IPS-18c (cell line): ENCODE measurements around the gene FOXF1.

Experiments
- H3K4me3 ChIP-seq: 2 replicates; pipeline ENCODE4 v1.7.0; 2013; ENCODE audit warnings: low read depth, mild to moderate bottlenecking, low read length, moderate library complexity; ENCODE audit not compliant: insufficient read depth
- H3K9me3 ChIP-seq: one replicate; pipeline ENCODE4 v1.6.1; 2013; ENCODE audit warnings: mild to moderate bottlenecking, low read length, moderate library complexity; ENCODE audit not compliant: control insufficient read depth, insufficient read depth

The FOXF1 gene

DNA sequence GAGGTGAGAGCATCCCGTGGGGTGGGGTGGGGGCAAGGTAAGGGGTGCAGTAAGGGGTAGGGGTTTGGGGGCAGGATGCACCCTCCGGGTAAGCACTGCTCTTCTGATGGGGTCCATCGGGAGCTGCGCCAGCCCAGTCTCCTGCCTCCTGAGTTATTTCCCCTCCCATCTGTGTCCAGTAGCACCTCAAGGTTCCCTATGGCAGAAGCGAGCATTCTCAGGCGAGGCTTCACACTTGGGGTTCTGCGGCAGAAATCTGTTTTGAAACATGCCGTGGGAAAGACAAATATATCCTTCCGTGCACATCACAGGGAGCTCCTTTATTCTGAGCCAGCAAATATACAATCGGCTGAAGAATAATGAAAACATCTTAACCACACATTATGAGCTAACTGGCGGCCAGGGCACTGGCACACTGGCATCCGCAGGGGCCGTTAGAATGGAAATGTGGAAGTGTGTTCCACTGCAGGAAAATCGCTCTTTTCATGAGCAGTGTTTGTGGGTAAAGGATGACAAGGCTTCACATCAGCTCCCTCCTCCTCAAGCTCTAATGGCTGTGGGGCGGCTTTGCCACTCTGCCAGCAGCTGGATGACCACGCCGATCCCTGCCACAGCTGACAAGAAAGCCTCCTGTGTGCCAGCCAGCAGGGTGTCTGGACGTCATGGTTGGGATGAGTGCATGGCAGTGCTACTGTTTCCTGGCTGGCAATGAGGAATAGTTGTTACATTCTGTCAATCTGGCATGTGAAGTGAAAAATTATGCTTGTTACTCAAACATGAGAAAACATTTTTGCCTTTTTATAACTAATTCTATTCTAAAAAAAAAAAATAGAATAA lies 24.7 kb downstream of the FOXF1 start:
- no peak overlapping the region for H3K4me3 ChIP-seq
- H3K9me3 ChIP-seq, result no peaks in the 10 kb centered on the region

DNA sequence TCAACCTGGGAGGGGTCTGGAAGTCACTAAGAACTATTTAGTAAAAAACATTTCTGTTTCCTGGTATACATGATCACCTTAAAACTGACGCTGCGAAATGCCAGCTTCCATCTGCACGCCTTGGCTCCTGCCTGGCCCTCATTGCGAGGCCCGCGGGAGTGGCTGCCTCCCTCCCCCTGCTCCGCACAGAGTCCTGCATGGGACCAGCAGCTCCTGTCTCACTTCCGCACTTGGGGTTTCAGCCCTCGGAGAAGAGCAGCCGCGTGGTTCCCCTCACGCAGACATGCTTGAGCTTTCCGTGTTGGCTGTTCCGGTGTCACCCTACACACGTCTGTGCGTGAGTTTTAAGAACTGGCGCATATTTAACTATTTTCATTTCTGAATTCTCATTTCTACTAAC lies 26.3 kb downstream of the FOXF1 start:
- Histone ChIP-seq H3K4me3 (no peak overlapping the region), H3K9me3 (no peaks in the 10 kb centered on the region)

DNA sequence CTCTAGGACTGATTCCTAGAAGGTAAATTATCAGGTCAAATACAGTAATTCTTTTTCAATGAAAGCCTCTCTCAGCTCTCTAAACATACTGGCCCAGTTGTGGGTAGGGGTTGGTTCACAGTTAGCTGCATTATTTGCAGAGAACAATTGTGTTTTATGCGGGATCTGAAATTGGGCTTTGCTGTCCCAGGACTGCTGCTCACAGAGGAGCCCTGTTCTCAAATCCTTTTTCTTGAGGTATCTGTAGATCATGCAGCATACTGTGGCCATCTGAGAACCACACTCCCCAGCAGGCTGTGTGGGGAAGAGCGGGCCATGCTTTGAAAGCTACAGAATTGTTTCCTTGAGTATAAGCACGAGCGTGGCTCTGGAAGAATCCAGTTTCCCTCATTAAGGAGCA lies 27.2 kb downstream of the FOXF1 start:
- Histone ChIP-seq H3K9me3 (no peaks in the 10 kb centered on the region), H3K4me3 (no peak overlapping the region)

DNA sequence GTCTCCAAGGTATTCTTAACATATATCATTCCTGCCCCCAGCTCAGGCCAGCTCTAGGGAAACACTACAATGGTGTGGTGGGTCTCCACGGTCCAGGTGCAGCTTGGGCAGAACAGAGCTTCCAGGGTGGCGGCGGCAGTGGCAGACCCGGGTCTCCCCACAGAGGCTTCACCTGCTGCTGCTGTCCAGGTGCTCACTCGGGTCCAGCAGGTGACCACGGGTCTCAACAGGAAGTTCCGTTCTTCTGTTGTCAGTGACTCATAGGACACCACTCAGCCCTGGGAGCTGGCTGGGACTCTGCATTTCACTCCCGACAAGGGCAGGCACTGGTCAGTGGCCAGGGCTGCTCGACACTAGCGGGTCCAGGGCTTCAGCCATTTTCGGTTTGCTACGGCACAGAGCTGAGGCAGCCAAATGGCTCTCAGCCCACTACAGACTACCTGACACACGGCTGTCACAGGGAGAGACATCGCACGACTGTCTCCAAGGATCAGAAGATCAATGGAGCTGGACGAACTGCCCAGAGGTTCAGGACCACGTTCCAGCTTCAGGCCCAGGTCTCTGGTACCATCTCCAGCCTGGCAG lies 28.0 kb downstream of the FOXF1 start:
- Histone ChIP-seq H3K9me3 (no peaks in the 10 kb centered on the region), H3K4me3 (no peak overlapping the region)

DNA sequence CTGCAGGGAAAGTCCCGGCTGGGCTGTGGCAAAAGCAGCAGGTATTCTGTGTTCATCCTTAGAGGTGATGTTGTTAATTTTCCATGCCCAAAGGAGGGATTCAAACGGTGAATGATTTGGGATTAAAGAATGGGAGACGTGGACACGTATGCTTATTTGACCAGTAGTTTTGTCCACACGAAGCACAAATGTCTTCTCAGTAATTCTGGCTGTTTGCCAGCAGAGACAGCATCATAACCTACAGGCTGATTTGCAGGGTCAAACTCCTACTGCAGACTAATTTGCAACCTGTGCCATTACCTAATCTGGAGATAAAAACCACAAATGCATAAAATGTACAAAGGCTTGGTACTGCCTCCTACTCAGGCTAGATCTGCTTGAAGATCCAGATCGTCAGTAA lies 30.6 kb downstream of the FOXF1 start:
- Histone ChIP-seq H3K4me3 (no peak overlapping the region), H3K9me3 (no peaks in the 10 kb centered on the region)

DNA sequence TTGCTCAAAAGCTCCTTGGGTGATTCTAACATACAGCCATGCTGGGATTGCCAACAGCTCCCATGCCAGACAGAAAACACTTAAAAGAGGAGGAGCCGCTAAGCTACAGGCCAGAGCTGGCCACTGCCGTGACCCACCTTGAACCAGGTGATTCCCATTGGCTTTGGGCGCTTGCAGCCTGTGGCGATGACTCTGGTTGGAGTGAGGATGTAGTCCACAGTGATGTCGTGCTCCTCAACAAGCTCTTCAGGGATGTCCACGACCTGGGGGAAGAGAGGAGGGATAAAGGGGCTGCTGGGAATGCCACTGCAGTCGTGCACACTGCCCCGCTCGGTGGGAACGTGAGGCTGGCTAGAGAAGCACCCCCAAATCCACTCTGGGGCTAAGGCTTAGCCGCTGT lies 31.2 kb downstream of the FOXF1 start:
- Histone ChIP-seq H3K9me3 (no peaks in the 10 kb centered on the region), H3K4me3 (no peak overlapping the region)

DNA sequence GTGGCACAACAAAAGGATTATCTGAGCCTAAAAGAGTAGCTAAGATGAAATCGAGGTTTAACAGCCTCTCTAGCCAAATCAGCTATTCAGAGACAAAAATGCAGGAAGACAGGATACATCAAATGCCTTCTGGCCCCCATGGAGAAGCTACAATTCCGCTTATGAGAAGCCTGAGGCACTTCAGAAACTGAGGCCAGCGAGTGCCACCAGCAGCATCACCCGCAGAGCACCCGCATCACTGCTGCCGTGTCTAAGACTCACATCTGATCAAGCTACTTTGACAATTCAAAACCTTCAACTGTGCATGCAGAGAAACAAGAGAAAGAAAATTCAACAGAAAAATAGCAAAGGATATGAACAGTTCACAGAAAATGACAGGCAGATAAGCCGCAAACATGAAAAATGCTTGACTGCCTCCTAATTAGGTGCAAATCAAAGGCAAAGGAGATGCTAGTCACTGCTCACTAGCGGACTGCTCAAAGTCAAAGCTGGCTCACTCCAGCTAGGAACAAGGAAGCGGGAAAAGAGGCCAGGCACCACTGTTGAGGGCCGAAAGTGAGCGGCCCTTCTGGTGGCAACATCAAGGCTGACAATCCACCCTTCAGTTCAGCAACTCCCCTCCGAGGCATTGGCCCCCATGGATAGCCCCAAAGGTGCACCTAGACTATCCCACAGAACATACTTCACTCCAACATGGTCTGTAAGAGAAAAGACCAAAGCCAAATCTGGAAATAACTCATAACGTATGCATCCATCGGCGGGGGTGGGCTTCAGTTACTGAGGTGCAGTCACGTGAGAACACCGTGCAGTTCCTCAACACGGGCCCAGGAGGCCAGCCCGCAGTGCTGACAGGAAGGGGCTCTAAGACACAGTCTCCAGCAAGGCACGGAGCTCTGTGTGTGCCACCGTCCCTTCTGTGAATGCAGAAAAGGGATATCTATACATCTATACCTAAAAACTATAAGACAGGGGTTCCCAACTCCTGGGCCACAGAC lies 32.7 kb downstream of the FOXF1 start:
- H3K9me3 ChIP-seq, result no peaks in the 10 kb centered on the region
- H3K4me3 ChIP-seq, result no peak overlapping the region

DNA sequence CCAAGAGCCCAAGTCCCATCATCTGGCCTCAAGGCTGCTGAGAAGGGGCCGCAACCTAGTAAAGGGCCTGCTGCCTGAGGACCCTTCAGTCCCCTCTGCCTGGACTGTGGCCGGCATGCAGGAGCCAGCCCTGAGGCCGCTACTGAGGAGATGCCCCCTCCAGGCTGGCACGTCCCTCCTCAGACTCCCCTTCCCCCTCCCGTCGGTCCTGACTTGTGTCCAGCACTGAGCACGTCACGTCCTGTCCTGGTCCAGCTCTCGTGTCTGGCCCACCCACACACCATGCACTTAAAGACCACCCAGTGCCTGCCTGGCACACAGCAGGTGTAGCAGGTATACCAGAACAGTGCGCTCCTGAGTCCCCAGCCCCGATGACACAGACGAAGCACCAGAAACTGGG lies 35.2 kb downstream of the FOXF1 start:
- no peak overlapping the region for H3K4me3 ChIP-seq
- H3K9me3 ChIP-seq, result no peaks in the 10 kb centered on the region

DNA sequence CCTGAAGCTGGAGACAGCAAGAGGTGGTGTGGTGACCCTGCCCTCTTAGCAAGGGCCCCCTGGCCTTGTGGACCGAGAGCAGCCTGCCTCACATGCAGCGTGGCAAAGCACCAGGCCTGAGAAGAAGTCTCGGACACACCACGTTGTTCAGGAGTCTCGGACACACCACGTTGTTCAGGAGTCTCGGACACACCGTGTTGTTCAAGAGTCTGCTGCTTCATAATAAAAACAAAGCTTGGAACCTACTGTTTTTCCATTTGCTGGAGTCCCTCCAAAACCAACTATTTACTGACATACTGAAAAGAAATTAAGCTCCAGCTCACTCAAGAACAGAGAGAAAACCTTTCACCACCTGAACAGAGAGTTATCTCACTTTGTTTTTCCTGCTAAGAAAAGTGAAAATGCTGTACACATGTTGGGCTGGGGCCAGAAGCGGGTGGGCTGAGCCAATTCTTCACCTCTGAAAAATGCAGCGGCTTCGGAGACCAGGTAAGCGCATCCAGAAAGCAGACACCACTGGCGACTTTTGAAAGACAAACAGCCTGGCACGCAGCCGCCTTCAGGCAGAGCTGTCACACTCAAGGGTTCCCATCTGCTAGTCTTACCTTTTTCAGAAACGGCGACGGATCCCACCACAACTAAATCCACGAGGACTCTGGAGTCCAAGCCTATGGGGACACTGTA lies 35.8 kb downstream of the FOXF1 start:
- no peak overlapping the region for H3K4me3 ChIP-seq
- no peaks in the 10 kb centered on the region for H3K9me3 ChIP-seq

DNA sequence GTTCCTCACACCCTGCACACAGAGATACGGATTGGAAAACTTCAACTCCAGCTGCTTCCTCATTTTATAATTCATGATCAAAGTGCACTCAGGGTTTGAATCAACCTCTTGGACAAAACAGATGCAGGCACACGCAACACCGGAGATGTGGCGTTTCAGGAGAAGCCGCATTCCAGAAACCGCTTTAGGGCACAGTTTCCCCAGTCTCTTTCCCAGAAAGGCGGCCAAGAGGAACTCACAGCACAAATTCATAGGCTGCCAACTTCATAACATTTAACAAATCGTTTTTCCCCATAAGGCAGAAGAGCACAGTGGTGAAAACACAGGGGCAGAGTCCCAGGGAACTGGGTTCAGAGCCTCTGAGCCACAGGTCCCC lies 36.3 kb downstream of the FOXF1 start:
- no peaks in the 10 kb centered on the region for H3K9me3 ChIP-seq
- no peak overlapping the region for H3K4me3 ChIP-seq

DNA sequence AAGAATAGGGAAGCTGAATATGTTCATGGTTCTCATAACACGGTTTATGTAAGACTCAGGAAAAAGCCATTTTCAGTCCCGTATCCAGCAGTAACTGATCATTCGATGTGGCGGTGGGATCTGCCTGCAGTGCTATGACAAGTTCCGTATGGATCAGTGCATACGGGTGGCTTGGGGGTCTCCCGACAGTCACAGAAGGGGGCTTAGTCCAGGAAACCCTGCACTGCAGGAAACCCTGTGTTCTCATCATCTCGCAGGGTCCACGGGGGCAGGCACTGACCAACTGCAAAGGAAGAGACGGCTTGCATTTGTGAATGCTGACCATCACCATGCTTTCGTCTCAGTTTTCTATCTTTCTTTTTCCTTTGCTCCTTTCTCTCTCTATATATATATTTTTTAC lies 37.0 kb downstream of the FOXF1 start:
- Histone ChIP-seq H3K4me3 (no peak overlapping the region), H3K9me3 (no peaks in the 10 kb centered on the region)

DNA sequence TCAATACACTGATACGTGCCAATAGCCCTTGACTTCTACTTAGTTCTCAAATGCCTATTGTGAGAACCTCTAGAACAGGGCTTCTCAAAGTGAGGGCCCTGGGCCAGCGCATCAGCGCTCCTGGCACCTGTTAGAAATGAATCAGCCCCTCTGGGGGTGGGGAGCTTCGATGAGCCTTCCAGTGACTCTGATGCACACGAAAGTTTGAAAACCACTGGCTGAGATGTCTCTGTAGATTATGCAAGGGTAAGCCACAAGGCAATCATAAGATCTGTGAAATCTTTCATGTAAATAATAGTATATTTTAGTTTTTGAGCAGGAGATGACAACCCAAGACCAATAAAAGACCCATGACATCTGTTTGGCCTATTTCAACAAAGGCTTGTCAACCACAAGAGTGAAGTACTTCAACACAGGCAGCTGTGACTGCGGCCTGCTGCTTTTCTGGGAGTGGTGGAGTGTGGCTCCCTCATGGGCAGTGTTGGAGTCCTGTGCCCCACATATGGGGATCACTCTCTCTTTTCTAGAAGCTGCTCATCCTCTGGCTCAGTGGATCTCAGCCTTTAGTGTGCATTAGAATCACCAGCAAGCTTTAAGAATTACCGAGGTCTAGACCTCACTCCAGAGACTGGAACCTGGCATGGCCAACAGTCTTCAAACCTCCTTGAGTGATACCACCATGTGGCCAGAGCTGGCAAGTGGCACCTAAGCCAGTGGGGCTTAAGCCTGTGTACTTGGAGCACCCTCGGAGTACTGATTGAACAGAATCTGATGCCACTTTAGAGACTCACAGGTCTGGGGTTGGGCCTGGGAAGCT lies 39.0 kb downstream of the FOXF1 start:
- no peak overlapping the region for H3K4me3 ChIP-seq
- no peaks in the 10 kb centered on the region for H3K9me3 ChIP-seq

DNA sequence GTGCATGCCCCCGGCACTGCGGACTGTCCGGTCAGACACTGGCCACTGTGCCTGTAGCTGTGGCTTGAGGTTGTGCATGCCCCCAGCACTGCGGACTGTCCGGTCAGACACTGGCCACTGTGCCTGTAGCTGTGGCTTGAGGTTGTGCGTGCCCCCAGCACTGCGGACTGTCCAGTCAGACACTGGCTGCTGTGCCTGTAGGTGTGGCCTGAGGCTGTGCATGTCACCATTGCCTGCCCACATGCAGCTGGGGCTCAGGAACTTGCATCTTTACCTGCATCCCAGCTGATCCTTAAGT lies 39.5 kb downstream of the FOXF1 start:
- Histone ChIP-seq H3K9me3 (no peaks in the 10 kb centered on the region), H3K4me3 (no peak overlapping the region)

DNA sequence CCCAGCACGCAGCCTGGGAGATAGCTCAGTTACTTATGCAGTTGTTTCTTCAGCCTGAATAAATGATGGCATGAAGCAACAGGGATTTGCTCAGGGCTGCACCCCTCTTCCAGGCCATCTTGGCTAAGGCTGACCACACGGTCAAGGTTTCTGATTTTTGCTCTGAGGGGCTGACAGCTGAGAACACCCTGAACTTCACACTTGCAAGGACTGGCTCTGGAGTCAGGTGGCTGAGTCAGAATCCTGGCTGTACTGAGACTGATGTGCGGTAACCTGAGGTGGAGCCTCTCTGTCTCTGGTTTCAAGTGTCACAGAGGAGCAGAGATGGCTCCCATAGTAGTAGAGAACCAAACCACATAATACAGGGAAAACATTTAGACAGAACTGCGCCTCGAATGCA lies 40.0 kb downstream of the FOXF1 start:
- Histone ChIP-seq H3K9me3 (no peaks in the 10 kb centered on the region), H3K4me3 (no peak overlapping the region)

DNA sequence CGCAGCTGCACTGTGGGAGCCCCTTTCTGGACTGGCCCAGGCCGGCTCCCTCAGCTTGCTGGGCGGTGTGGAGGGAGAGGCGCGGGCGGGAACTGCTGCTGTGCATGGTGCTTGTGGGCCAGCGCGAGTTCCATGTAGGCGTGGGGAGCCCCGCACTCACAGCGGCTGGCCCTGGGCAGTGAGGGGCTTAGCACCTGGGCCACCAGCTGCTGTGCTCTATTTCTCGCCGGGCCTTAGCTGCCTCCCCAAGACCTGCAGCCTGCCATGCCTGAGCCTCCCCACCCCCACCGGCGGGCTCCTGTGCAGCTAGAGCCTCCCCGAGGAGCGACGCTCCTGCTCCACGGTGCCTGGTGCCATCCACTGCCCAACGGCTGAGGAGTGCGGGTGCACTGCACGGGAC lies 43.0 kb downstream of the FOXF1 start:
- Histone ChIP-seq H3K9me3 (no peaks in the 10 kb centered on the region), H3K4me3 (no peak overlapping the region)

DNA sequence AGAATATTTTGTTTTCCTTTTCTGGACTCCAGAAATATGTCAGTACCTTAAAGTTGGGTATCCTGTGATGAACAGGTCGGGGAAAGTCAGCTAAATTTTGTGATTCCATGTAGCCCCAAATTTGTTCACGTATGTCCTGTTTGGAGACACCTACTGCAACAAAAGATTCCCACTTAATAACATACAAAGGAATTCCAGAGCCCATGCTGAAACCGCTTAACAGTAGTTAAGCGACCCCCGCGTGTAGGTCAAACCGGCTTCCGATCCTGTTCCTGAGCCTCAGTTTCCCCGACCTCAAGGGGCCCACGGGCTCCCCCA lies 44.2 kb downstream of the FOXF1 start:
- H3K4me3 ChIP-seq, result peak overlapping the region; percentile 81
- H3K9me3 ChIP-seq, result no peaks in the 10 kb centered on the region
